AG09309 (cell line): Measurements from ENCODE around the gene BTN3A1.
"Not testable (repeated sequence)": the region's sequence is repeated elsewhere in the genome, so short reads cannot be mapped to it uniquely, and the experiment has no call there.

Source experiments
- DNase-seq: peaks from one replicate; pipeline ENCODE4 v3.0.0-alpha.2; 2010; ENCODE audit warnings: low read depth
- H3K4me3 ChIP-seq: 2 replicates; pipeline ENCODE4 v1.5.1; 2011; ENCODE audit warnings: mild to moderate bottlenecking, low read depth, low read length, moderate library complexity; ENCODE audit not compliant: control insufficient read depth
- TF ChIP-seq, protein P1 (sequence below): IDR thresholded peaks from 2 replicates; pipeline ENCODE4 v1.5.1; 2011; ENCODE audit warnings: mild to moderate bottlenecking, low read depth, low read length, inconsistent platforms; ENCODE audit not compliant: insufficient read depth, control insufficient read depth; ENCODE audit errors: missing control alignments

The BTN3A1 gene

DNA sequence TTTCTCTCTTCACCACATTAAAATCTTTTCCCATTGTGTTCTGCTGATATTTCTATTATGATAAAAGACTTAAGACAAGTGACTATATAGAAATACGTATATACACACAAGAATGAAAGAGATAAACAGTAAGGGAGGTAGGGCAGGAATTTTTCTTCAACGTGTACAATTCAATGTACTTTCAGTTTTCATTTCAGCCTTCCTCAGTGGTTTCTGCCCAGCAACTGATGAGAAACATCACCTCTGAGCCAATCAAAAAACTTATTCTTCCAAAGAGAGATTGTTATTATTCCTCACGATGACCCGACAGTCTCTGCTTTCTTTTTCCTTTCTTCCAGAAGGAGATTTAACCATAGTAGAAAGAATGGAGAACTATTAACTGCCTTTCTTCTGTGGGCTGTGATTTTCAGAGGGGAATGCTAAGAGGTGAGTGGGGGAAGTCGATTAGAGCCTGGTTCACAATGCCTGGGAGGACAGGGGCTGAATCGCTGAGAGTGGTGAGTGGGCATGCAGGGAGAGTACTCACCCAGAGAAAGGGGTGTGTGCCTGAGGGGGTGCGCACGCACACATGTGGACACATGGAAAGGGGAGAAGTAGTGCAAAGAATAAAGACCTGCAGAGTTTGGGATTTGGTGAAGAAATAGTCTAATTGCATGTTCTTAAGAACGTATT, at the start of gene BTN3A1:
Gene BTN3A1 (plus strand): TSS at position 289 of the 672 bp plus-strand sequence. CDS start 3,289 bp downstream, outside the sequence.
- no peak for DNase-seq
- TF ChIP-seq, protein P1, sequence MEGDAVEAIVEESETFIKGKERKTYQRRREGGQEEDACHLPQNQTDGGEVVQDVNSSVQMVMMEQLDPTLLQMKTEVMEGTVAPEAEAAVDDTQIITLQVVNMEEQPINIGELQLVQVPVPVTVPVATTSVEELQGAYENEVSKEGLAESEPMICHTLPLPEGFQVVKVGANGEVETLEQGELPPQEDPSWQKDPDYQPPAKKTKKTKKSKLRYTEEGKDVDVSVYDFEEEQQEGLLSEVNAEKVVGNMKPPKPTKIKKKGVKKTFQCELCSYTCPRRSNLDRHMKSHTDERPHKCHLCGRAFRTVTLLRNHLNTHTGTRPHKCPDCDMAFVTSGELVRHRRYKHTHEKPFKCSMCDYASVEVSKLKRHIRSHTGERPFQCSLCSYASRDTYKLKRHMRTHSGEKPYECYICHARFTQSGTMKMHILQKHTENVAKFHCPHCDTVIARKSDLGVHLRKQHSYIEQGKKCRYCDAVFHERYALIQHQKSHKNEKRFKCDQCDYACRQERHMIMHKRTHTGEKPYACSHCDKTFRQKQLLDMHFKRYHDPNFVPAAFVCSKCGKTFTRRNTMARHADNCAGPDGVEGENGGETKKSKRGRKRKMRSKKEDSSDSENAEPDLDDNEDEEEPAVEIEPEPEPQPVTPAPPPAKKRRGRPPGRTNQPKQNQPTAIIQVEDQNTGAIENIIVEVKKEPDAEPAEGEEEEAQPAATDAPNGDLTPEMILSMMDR = no peak
- peak within 1 kb of the TSS; percentile 69 for H3K4me3 ChIP-seq

DNA sequence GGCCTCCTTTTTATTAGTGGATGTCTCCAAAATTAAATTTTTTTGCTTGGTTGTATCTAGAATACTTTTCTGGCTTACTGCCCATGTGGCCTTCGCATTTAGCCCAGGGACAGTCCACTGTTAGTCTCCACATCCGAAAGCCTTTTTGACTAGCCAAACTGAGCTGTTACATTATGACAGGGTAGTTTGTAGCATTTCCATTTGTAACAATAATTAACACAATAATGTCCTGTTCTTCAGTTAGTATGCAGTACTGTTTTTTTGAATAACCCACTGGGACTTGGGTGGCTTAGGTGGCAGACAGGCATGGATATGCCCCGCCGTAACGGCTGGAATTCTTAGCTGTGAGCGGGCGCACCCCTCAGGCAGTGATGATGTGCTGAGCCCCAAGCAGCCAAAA, 49.8 kb upstream of the BTN3A1 start:
- no peak for DNase-seq
- no peak overlapping the region for H3K4me3 ChIP-seq
- TF ChIP-seq, protein P1 = no peak

DNA sequence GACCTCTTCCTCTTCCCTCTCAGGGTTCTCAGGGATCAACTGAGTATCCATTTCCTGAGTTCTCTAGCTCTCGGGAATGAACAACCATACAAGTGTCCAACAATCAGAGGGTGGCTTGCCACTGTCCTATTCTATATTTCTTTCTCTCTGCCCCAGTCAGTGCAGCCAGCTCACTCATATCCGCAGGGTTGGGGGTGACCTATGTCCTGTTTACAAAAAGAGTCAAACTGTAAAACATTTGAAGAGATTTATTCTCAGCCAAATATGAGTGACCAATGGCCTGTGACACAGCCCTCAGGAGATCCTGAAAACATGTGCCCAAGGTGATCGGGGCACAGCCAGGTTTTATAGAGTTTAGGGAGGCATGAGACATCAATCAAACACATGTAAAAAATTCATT, 47.9 kb upstream of the BTN3A1 start:
- TF ChIP-seq, protein P1 = no peak
- no peak overlapping the region for H3K4me3 ChIP-seq
- DNase-seq = no peak

DNA sequence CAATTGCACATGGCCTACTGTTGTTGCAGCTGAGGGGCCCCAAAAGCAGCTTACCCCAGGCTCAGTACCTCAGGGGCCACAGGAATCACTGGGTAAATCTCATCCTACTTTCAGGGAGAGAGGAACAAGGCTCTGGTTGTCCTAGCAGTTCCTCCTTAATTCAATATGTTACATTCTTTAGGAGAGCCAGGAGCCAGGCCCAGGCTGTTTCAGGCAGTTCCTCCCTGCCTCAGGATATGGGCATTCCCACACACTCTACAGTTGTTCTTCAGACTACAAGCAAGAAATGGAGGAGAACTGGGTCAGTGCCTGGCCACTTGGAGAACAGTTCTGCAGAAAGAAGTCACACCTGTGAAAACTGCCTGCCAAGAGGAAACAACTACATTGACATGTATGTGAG, 46.7 kb upstream of the BTN3A1 start:
- TF ChIP-seq, protein P1 = no peak
- no peak for DNase-seq
- H3K4me3 ChIP-seq = no peak overlapping the region

DNA sequence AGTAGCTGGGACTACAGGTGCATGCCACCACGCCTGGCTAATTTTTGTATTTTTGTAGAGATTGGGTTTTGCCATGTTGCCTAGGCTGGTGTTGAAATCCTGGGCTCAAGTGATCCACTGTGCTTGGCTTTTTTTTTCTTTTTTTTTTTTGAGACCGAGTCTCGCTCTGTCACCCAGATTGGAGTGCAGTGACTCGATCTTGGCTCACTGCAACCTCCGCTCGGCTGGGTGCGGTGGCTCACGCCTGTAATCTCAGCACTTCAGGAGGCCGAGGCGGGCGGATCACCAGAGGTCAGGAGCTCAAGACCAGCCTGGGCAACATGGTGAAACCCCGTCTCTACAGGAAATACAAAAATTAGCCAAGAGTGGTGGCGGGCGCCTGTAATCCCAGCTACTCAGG, 44.5 kb upstream of the BTN3A1 start:
- H3K4me3 ChIP-seq, DNase-seq: not testable (repeated sequence)

DNA sequence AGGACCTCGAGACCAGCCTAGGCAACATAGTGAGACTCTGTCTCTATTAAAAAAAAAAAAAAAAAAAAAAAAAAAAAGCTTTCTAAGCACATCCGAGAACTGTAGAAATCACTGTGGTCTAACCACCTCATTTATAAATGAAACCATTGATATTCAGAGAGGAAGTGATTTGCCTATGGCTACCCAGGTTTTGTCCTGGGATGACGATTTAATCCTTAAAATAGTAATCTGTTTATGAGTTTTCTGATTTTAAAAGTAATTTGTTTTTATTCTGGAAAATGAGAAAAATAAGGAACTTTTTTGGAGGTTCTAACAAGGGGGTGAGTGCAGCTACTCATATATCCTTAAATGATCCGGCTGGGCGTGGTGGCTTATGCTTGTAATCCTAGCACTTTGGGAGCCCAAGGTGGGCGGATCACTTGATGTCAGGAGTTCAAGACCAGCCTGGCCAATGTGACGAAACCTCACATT, 43.5 kb upstream of the BTN3A1 start:
- no peak for DNase-seq
- TF ChIP-seq, protein P1 = no peak
- H3K4me3 ChIP-seq = no peak overlapping the region

DNA sequence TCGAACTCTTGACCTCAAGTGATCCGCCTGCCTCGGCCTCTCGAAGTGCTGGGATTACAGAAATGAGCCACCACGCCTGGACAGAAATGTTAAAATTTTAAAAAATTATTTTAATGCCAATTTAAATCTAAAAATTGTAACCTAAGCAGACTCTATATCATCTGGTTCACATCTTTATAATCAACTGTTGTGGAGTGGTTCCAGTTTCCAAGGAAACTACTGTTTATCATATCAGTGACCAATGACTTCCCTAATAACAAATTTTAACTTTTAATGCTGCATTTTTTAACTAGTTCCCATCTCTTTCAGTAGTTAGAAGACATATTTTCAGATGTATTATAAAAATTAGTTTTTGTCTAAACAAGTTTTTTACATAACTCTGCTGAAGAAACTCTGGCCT, 42.3 kb upstream of the BTN3A1 start:
- no peak for DNase-seq
- TF ChIP-seq, protein P1 = no peak

More for the DNA sequence above, 42.3 kb upstream of the BTN3A1 start:
- H3K4me3 ChIP-seq = no peak overlapping the region
